Measurements from ENCODE around the gene RYR2. TPM values are rescaled to one million over a fixed set of nuclear protein-coding genes. Genes with fewer than 3 reads are reported as not detected.

The RYR2 gene
- total and polyA plus RNA-seq, 2 donors (not counting 1 experiment from before 2014, with no cell fraction given) = not detected

GRCh38 chr1:237279629-237280028 lies 237.6 kb downstream of the RYR2 start:
- Histone ChIP-seq H3K4me3 (ENCODE audit: control extremely low read depth in 1 of 5, extremely low read depth in 1 of 5, insufficient read depth in 1 of 5, low read depth in 2 of 5, low read length in 4 of 5) (no peak overlapping the region), H3K27me3 (replicated peaks in 1 of 4; ENCODE audit: control extremely low read depth in 1 of 4, control insufficient read depth in 3 of 4, insufficient read depth in 4 of 4, low read length in 3 of 4) (no peaks in the 10 kb centered on the region), H3K27ac (ENCODE audit: low read length in 2 of 2) (no peak overlapping the region), H2AFZ (ENCODE audit: insufficient read depth, low read depth, low read length, poor library complexity, severe bottlenecking) (no peak overlapping the region), H3K4me2 (replicated peaks; ENCODE audit: low read depth, low read length, poor library complexity, severe bottlenecking) (no peak overlapping the region), H3K9me3 (ENCODE audit: control extremely low read depth in 1 of 3, control insufficient read depth in 2 of 3, insufficient read depth in 1 of 3, low read length in 2 of 3) (no peaks in the 10 kb centered on the region), H3K79me2 (ENCODE audit: control insufficient read depth, insufficient read depth, low read length) (no peaks in the 10 kb centered on the region), H4K20me1 (ENCODE audit: control insufficient read depth, insufficient read depth, low read length, poor library complexity, severe bottlenecking) (no peaks in the 10 kb centered on the region), H3K36me3 (replicated peaks in 1 of 2; ENCODE audit: control extremely low read depth in 1 of 2, control insufficient read depth in 1 of 2, extremely low read depth in 1 of 2, insufficient read depth in 2 of 2, low read length in 1 of 2) (no peaks in the 10 kb centered on the region), H3K9ac (ENCODE audit: low read length) (no peak overlapping the region), H3K4me1 (ENCODE audit: control insufficient read depth in 2 of 2, insufficient read depth in 2 of 2, low read length in 2 of 2) (no peaks in the 10 kb centered on the region)
- no CpG with 5 or more reads among the region's 1 CpG for WGBS (ENCODE audit: insufficient coverage)
- ChIA-PET POLR2A (no interaction called here), CTCF (no interaction called here)
- Mint-ChIP-seq H3K27ac (no peak overlapping the region), H3K27me3 (no peaks in the 10 kb centered on the region), H3K4me1 (no peaks in the 10 kb centered on the region), H3K4me3 (no peak overlapping the region), H3K9me3 (ENCODE audit: insufficient read depth) (no peaks in the 10 kb centered on the region)
- TF ChIP-seq EZH2 (IDR thresholded peaks at IDR 0.05; ENCODE audit: borderline replicate concordance, insufficient read depth, low read depth, low read length, poor library complexity, severe bottlenecking) = no peak
- TF ChIP-seq, protein P1, sequence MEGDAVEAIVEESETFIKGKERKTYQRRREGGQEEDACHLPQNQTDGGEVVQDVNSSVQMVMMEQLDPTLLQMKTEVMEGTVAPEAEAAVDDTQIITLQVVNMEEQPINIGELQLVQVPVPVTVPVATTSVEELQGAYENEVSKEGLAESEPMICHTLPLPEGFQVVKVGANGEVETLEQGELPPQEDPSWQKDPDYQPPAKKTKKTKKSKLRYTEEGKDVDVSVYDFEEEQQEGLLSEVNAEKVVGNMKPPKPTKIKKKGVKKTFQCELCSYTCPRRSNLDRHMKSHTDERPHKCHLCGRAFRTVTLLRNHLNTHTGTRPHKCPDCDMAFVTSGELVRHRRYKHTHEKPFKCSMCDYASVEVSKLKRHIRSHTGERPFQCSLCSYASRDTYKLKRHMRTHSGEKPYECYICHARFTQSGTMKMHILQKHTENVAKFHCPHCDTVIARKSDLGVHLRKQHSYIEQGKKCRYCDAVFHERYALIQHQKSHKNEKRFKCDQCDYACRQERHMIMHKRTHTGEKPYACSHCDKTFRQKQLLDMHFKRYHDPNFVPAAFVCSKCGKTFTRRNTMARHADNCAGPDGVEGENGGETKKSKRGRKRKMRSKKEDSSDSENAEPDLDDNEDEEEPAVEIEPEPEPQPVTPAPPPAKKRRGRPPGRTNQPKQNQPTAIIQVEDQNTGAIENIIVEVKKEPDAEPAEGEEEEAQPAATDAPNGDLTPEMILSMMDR (IDR thresholded peaks at IDR 0.05) = no peak
- no peak for DNase-seq
- intact Hi-C loops (cut with micrococcal nuclease) = no loop called here
- ATAC-seq (ENCODE audit: low read depth) = no peak

GRCh38 chr1:237281481-237281880 lies 239.5 kb downstream of the RYR2 start:
- Histone ChIP-seq H3K27ac (ENCODE audit: low read length in 2 of 2) (no peak overlapping the region), H2AFZ (ENCODE audit: insufficient read depth, low read depth, low read length, poor library complexity, severe bottlenecking) (no peak overlapping the region), H3K36me3 (replicated peaks in 1 of 2; ENCODE audit: control extremely low read depth in 1 of 2, control insufficient read depth in 1 of 2, extremely low read depth in 1 of 2, insufficient read depth in 2 of 2, low read length in 1 of 2) (no peaks in the 10 kb centered on the region), H3K79me2 (ENCODE audit: control insufficient read depth, insufficient read depth, low read length) (no peaks in the 10 kb centered on the region), H4K20me1 (ENCODE audit: control insufficient read depth, insufficient read depth, low read length, poor library complexity, severe bottlenecking) (no peaks in the 10 kb centered on the region), H3K4me2 (replicated peaks; ENCODE audit: low read depth, low read length, poor library complexity, severe bottlenecking) (no peak overlapping the region), H3K9ac (ENCODE audit: low read length) (no peak overlapping the region), H3K4me1 (ENCODE audit: control insufficient read depth in 2 of 2, insufficient read depth in 2 of 2, low read length in 2 of 2) (no peaks in the 10 kb centered on the region), H3K4me3 (ENCODE audit: control extremely low read depth in 1 of 5, extremely low read depth in 1 of 5, insufficient read depth in 1 of 5, low read depth in 2 of 5, low read length in 4 of 5) (no peak overlapping the region), H3K27me3 (replicated peaks in 1 of 4; ENCODE audit: control extremely low read depth in 1 of 4, control insufficient read depth in 3 of 4, insufficient read depth in 4 of 4, low read length in 3 of 4) (no peaks in the 10 kb centered on the region), H3K9me3 (ENCODE audit: control extremely low read depth in 1 of 3, control insufficient read depth in 2 of 3, insufficient read depth in 1 of 3, low read length in 2 of 3) (no peaks in the 10 kb centered on the region)
- intact Hi-C loops (cut with micrococcal nuclease) = no loop called here
- H3K4me1 Mint-ChIP-seq = no peaks in the 10 kb centered on the region
- TF ChIP-seq EZH2 (IDR thresholded peaks at IDR 0.05; ENCODE audit: borderline replicate concordance, insufficient read depth, low read depth, low read length, poor library complexity, severe bottlenecking) = no peak
- TF ChIP-seq, protein P1 (IDR thresholded peaks at IDR 0.05) = no peak
- POLR2A ChIA-PET = no interaction called here
- H3K9me3 Mint-ChIP-seq (ENCODE audit: insufficient read depth) = no peaks in the 10 kb centered on the region
- H3K27ac Mint-ChIP-seq = no peak overlapping the region
- H3K4me3 Mint-ChIP-seq = no peak overlapping the region
- H3K27me3 Mint-ChIP-seq = no peaks in the 10 kb centered on the region
- ATAC-seq (ENCODE audit: low read depth) = no peak
- WGBS (ENCODE audit: insufficient coverage) = 33% methylated on average over 1 of the region's 2 CpGs
- CTCF ChIA-PET = no interaction called here
- no peak for DNase-seq
